ENCODE data around the gene BET1L. TPM values are rescaled to one million over a fixed set of nuclear protein-coding genes. Genes with fewer than 3 reads are reported as not detected.

Gene BET1L
- total RNA-seq, 3 donors from 2014 or later (not counting 1 experiment from before 2014, with no cell fraction given), result 32.4 to 44.1 (median 35.8) TPM

- Mint-ChIP-seq H3K27me3 (ENCODE audit: low read depth in 2 of 2) (no peaks in the 10 kb centered on the region), H3K27ac (no peak overlapping the region), H3K36me3 (peaks cover 33% of the 10 kb centered on the region), H3K9me3 (no peaks in the 10 kb centered on the region), H3K4me1 (peaks cover 0 to 13% of the 10 kb centered on the region in 2 donors), H3K4me3 (no peak overlapping the region)
- Histone ChIP-seq H3K4me1 (ENCODE audit: control insufficient read depth, insufficient read depth, low read length) (peaks cover 5% of the 10 kb centered on the region), H3K27ac (ENCODE audit: low read length) (no peak overlapping the region), H3K4me3 (ENCODE audit: low read length) (no peak overlapping the region), H3K36me3 (ENCODE audit: control insufficient read depth, insufficient read depth, low read length) (peaks cover 56% of the 10 kb centered on the region), H3K9me3 (ENCODE audit: control insufficient read depth, insufficient read depth, low read length) (no peaks in the 10 kb centered on the region), H3K27me3 (ENCODE audit: control insufficient read depth, insufficient read depth, low read length) (no peaks in the 10 kb centered on the region)
- 94% methylated on average over 10 of the region's 10 CpGs for WGBS (ENCODE audit: insufficient coverage)
- DNase-seq, result peak in 1 of 2 donors; percentile 34
- intact Hi-C loops (cut with micrococcal nuclease), result loop anchor here (2.0 to 5.0 kb wide), 3 partner anchors 56 to 196 kb away; partner anchors contain the start of gene IFITM2
- no peak for ATAC-seq
- no peak for TF ChIP-seq CTCF (IDR thresholded peaks at IDR 0.05)
Measured at GRCh38 chr11:251550-251949, 44.4 kb upstream of the BET1L start.

GRCh38 chr11:250740-251299 lies 43.6 kb upstream of the BET1L start:
- Histone ChIP-seq H3K36me3 (ENCODE audit: control insufficient read depth, insufficient read depth, low read length) (peaks cover 64% of the 10 kb centered on the region), H3K27ac (ENCODE audit: low read length) (no peak overlapping the region), H3K27me3 (ENCODE audit: control insufficient read depth, insufficient read depth, low read length) (no peaks in the 10 kb centered on the region), H3K9me3 (ENCODE audit: control insufficient read depth, insufficient read depth, low read length) (no peaks in the 10 kb centered on the region), H3K4me3 (ENCODE audit: low read length) (no peak overlapping the region), H3K4me1 (ENCODE audit: control insufficient read depth, insufficient read depth, low read length) (peaks cover 5% of the 10 kb centered on the region)
- peaks cover 33% of the 10 kb centered on the region for H3K36me3 Mint-ChIP-seq
- WGBS (ENCODE audit: insufficient coverage), result 58% methylated on average over 10 of the region's 10 CpGs
- TF ChIP-seq CTCF (IDR thresholded peaks at IDR 0.05), result peak; percentile 67
- H3K27ac Mint-ChIP-seq, result peak overlapping the region in 1 of 2 donors; percentile 40
- intact Hi-C loops (cut with micrococcal nuclease), result loop anchor here (2.0 to 5.0 kb wide), 3 partner anchors 56 to 196 kb away; partner anchors contain the start of gene IFITM2
- no peaks in the 10 kb centered on the region for H3K9me3 Mint-ChIP-seq
- DNase-seq (peak; percentile 73 to 90), ATAC-seq (peak; percentile 93 to 100 (median 97))
- no peaks in the 10 kb centered on the region for H3K27me3 Mint-ChIP-seq (ENCODE audit: low read depth in 2 of 2)
- no peak overlapping the region for H3K4me3 Mint-ChIP-seq
- H3K4me1 Mint-ChIP-seq, result peaks cover 0 to 13% of the 10 kb centered on the region in 2 donors

GRCh38 chr11:250274-250673 lies 43.1 kb upstream of the BET1L start:
- Mint-ChIP-seq H3K4me3 (no peak overlapping the region), H3K4me1 (peaks cover 0 to 13% of the 10 kb centered on the region in 2 donors), H3K27me3 (ENCODE audit: low read depth in 2 of 2) (no peaks in the 10 kb centered on the region), H3K36me3 (peaks cover 33% of the 10 kb centered on the region), H3K9me3 (no peaks in the 10 kb centered on the region), H3K27ac (no peak overlapping the region)
- H3K4me3 ChIP-seq (ENCODE audit: low read length), result no peak overlapping the region
- H3K4me1 ChIP-seq (ENCODE audit: control insufficient read depth, insufficient read depth, low read length), result peaks cover 5% of the 10 kb centered on the region
- no peaks in the 10 kb centered on the region for H3K27me3 ChIP-seq (ENCODE audit: control insufficient read depth, insufficient read depth, low read length)
- no peaks in the 10 kb centered on the region for H3K9me3 ChIP-seq (ENCODE audit: control insufficient read depth, insufficient read depth, low read length)
- intact Hi-C loops (cut with micrococcal nuclease), result loop anchor here (2.0 to 5.0 kb wide), 3 partner anchors 57 to 197 kb away; partner anchors contain the start of gene IFITM2
- DNase-seq (peak in 1 of 2 donors; percentile 19), ATAC-seq (no peak)
- peaks cover 68% of the 10 kb centered on the region for H3K36me3 ChIP-seq (ENCODE audit: control insufficient read depth, insufficient read depth, low read length)
- TF ChIP-seq CTCF (IDR thresholded peaks at IDR 0.05), result no peak
- H3K27ac ChIP-seq (ENCODE audit: low read length), result no peak overlapping the region
- 96% methylated on average over 5 of the region's 5 CpGs for WGBS (ENCODE audit: insufficient coverage)

- no peak for DNase-seq
- peaks cover 33% of the 10 kb centered on the region for H3K36me3 Mint-ChIP-seq
Measured at GRCh38 chr11:249062-249461, 41.9 kb upstream of the BET1L start.

More at GRCh38 chr11:249062-249461, 41.9 kb upstream of the BET1L start:
- no peak for TF ChIP-seq CTCF (IDR thresholded peaks at IDR 0.05)
- H3K9me3 ChIP-seq (ENCODE audit: control insufficient read depth, insufficient read depth, low read length), result no peaks in the 10 kb centered on the region
- WGBS (ENCODE audit: insufficient coverage), result 80% methylated on average over 8 of the region's 8 CpGs
- peaks cover 79% of the 10 kb centered on the region for H3K36me3 ChIP-seq (ENCODE audit: control insufficient read depth, insufficient read depth, low read length)
- ATAC-seq, result no peak
- Mint-ChIP-seq H3K9me3 (no peaks in the 10 kb centered on the region), H3K4me3 (no peak overlapping the region), H3K27me3 (ENCODE audit: low read depth in 2 of 2) (no peaks in the 10 kb centered on the region), H3K27ac (no peak overlapping the region), H3K4me1 (peaks cover 0 to 13% of the 10 kb centered on the region in 2 donors)
- H3K27ac ChIP-seq (ENCODE audit: low read length), result no peak overlapping the region
- H3K4me1 ChIP-seq (ENCODE audit: control insufficient read depth, insufficient read depth, low read length), result peaks cover 5% of the 10 kb centered on the region
- H3K4me3 ChIP-seq (ENCODE audit: low read length), result no peak overlapping the region
- intact Hi-C loops (cut with micrococcal nuclease), result no loop called here
- H3K27me3 ChIP-seq (ENCODE audit: control insufficient read depth, insufficient read depth, low read length), result no peaks in the 10 kb centered on the region
